RWPE1 (cell line): ENCODE data around the gene ISG20.

Experiments
- CTCF ChIA-PET: fragments of 350-600 bp; sonication (Branson Sonifier 250); formaldehyde crosslinking; extraction: SDS; loops from one replicate; lab custom pipeline; 2021; lab: Yijun Ruan, JAX
- POLR2A ChIA-PET: fragments of 400-600 bp; formaldehyde crosslinking; extraction: SDS; loops from one replicate; lab custom pipeline; 2020; ENCODE audit warnings: antibody characterized with exemption; ENCODE audit not compliant: low non-redundant PET; lab: Yijun Ruan, JAX
- DNase-seq: peaks from one replicate; pipeline ENCODE4 v3.0.0; 2012; ENCODE audit warnings: low spot score
- H3K27ac ChIP-seq: fragments of 450-650 bp; 2 replicates; pipeline ENCODE4 v1.5.1; 2017
- CTCF ChIP-seq: fragments of 450-650 bp; conservative IDR thresholded peaks from 2 replicates; pipeline ENCODE4 v1.5.1; 2017; ENCODE audit warnings: low read depth, mild to moderate bottlenecking

ISG20 gene

DNA sequence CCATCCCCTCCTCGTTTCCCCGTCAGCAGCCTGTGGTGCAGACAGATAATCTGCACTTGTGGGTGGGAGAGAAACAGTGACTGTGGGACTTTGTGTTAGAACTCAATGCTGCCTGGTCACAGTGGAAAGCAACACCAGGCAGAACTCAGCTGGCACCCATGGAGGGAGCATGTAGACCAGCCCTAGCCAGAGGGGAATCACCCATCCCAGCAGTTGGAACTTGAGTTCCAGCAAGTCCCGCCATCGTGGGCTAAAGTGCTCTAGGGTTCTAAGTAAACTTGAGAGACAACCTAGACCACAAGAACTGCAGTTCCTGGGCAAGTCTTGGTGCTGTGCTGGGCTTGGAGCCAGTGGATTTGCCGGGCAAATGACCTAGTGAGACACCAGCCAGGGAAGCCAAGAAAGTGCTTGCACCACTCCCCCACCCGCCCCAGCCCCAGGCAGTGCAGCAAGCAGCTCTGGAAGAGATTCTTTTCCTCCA lies 24.4 kb downstream of the ISG20 start:
- peak overlapping the region; percentile 72 for H3K27ac ChIP-seq
- no peak for DNase-seq
- POLR2A ChIA-PET = no interaction called here
- CTCF ChIA-PET = no interaction called here
- TF ChIP-seq CTCF = no peak

DNA sequence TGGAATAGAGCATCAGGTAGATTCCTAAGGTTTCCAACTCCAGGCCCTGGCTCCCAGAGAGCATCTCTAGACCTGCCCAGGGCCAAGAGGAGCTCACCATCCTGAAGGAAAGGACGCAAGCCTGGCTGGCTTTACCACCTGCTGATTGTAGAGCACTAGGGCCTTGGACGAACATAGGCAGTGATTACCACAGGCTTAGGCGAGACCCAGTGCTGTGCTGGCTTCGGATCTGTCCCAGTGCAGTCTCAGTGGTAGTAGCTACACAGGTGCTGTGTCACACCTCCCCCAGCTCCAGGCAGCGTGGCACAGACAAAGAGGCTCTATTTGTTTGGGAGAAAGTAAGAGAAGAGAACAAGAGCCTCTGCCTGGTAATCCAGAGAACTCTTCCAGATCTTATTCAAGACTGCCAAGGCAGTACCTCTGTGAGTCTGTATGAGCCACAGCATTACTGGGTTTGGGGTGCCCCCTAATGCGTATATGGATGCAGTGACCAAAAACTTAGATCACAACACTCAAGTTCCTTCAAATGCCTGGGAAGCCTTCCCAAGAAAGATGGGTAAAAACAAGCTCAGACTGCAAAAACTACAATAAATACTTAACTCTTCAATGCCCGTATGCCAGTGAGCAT lies 25.4 kb downstream of the ISG20 start:
- POLR2A ChIA-PET = no interaction called here
- H3K27ac ChIP-seq = no peak overlapping the region
- CTCF ChIA-PET = interaction anchor here (0.6 kb wide), 1 partner anchor 63 kb away, joined by 3 read pairs; no protein-coding TSS in a partner anchor
- DNase-seq = no peak
- no peak for TF ChIP-seq CTCF

DNA sequence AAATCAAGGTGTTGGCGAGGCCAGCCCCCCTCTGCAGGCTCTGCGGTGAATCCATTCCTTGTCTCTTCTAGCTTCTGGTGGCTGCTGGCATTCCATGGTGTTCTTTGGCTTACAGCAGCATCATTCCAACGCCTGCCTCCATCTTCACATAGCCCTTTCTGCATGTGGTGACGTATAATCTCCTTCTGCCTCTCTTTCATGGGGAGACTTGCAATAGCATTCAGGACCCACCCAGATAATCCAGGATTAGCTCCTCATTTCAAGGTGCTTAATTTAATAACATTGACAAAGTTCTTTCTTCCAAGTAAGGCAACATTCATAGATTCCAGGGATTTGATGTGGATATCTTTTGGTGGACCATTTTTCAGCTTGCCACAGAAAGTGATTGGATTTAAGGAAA lies 35.8 kb downstream of the ISG20 start:
- ChIA-PET POLR2A (no interaction called here), CTCF (no interaction called here)
- TF ChIP-seq CTCF = no peak
- no peak for DNase-seq
- no peak overlapping the region for H3K27ac ChIP-seq

- ChIA-PET POLR2A (no interaction called here), CTCF (interaction anchor here (0.7 kb wide), 1 partner anchor 226 kb away, joined by 3 read pairs; no protein-coding TSS in a partner anchor)
- no peak for TF ChIP-seq CTCF
- no peak overlapping the region for H3K27ac ChIP-seq
- no peak for DNase-seq
These were observed 39.9 kb downstream of the ISG20 start for GRCh38 chr15:88678755-88679154.

- CTCF ChIA-PET = interaction anchor here (0.6 kb wide), 2 partner anchors 15 to 154 kb away, joined by 3 read pairs; no protein-coding TSS in a partner anchor
- H3K27ac ChIP-seq = no peak overlapping the region
- no peak for TF ChIP-seq CTCF
- no peak for DNase-seq
- POLR2A ChIA-PET = no interaction called here
These were observed 41.6 kb downstream of the ISG20 start for GRCh38 chr15:88680241-88681001.

DNA sequence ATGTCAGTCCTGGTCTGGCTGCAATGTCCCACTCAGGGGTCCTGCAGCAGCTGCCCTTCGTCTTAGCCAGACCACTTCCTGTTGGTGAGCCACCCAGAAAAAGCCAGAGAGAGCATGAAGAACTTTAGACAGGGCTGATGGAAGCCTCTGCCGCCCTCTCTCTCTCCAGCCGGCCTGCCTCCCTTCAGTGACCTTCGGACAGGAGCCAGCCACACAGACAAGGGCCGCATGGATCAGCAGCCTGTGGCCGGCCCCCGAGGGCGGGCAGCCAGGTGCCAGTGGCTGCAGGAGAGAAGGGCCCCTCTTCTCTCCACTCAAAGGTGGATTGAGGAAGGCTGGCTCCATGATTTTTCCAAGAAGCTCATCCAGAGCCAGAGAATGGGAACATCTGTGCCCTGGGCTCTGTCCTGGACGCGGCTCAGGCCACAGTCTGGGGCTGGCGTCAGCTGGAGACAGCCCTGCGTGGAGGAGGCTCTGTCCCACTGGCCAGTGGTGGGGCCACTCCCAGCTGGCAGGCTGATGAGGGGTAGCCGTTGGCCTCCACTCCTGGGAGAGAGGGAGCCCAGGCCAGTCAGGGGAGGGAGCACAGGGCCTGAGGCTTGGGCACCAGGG lies 42.9 kb downstream of the ISG20 start:
- no peak for DNase-seq
- CTCF ChIA-PET = interaction anchor here (0.6 kb wide), 2 partner anchors 152 to 1902 kb away, joined by 3 read pairs; no protein-coding TSS in a partner anchor
- no peak overlapping the region for H3K27ac ChIP-seq
- TF ChIP-seq CTCF = no peak
- POLR2A ChIA-PET = no interaction called here
